ENCODE results near the gene CLDN10.

Gene CLDN10

GRCh38 chr13:95546919-95547318 is 5.6 kb upstream of the CLDN10 start:
- no peak overlapping the region for H2BK15ac ChIP-seq (ENCODE audit: low read depth, poor library complexity, severe bottlenecking)
- H2AK5ac ChIP-seq (ENCODE audit: low read length, severe bottlenecking) = no peak overlapping the region
- H3K18ac ChIP-seq (ENCODE audit: low read depth in 1 of 2, low read length in 2 of 2) = no peak overlapping the region
- no peaks in the 10 kb centered on the region for H3K79me1 ChIP-seq (replicated peaks; ENCODE audit: low read length, poor library complexity, severe bottlenecking)
- H3K4me1 ChIP-seq (ENCODE audit: control insufficient read depth, insufficient read depth, low read depth, low read length) = peaks cover under 1% of the 10 kb centered on the region
- no peaks in the 10 kb centered on the region for H3K9me3 ChIP-seq (ENCODE audit: control insufficient read depth, low read length)
- H4K8ac ChIP-seq (ENCODE audit: low read length) = no peak overlapping the region
- no peak overlapping the region for H3K9ac ChIP-seq (ENCODE audit: low read length)
- H4K91ac ChIP-seq (ENCODE audit: low read length) = no peak overlapping the region
- peaks cover 3 to 62% of the 10 kb centered on the region in 2 experiments for H3K27me3 ChIP-seq (ENCODE audit: control insufficient read depth in 1 of 2, insufficient read depth in 1 of 2, low read length in 2 of 2)
- no peak overlapping the region for H3K14ac ChIP-seq (ENCODE audit: low read length in 2 of 2)
- H3K4me3 ChIP-seq (ENCODE audit: insufficient read depth in 1 of 2, low read depth in 1 of 2, low read length in 2 of 2) = no peak overlapping the region
- no peak overlapping the region for H2BK12ac ChIP-seq (ENCODE audit: low read length in 2 of 2)
- no peak overlapping the region for H2AFZ ChIP-seq (ENCODE audit: low read depth, low read length)
- no peak overlapping the region for H3K4ac ChIP-seq (ENCODE audit: low read depth in 1 of 2, low read length in 2 of 2)
- WGBS = 33% methylated on average over 3 of the region's 3 CpGs
- no peak overlapping the region for H3K27ac ChIP-seq (ENCODE audit: low read length, poor library complexity, severe bottlenecking)
- no peak for DNase-seq
- no peak overlapping the region for H2BK120ac ChIP-seq (ENCODE audit: low read depth, low read length)
- H2BK5ac ChIP-seq (ENCODE audit: low read depth, low read length, poor library complexity, severe bottlenecking) = no peak overlapping the region
- no peak overlapping the region for H3K23ac ChIP-seq (ENCODE audit: low read length in 2 of 2)
- no peak overlapping the region for H3K4me2 ChIP-seq (ENCODE audit: low read length, poor library complexity, severe bottlenecking)
- H3K36me3 ChIP-seq (ENCODE audit: control insufficient read depth in 1 of 2, insufficient read depth in 2 of 2, low read depth in 1 of 2, low read length in 2 of 2) = no peaks in the 10 kb centered on the region

- H2BK15ac ChIP-seq (ENCODE audit: low read depth, poor library complexity, severe bottlenecking) = no peak overlapping the region
- no peaks in the 10 kb centered on the region for H3K79me1 ChIP-seq (replicated peaks; ENCODE audit: low read length, poor library complexity, severe bottlenecking)
- H3K14ac ChIP-seq (ENCODE audit: low read length in 2 of 2) = no peak overlapping the region
- H3K9ac ChIP-seq (ENCODE audit: low read length) = no peak overlapping the region
- DNase-seq = no peak
- no peak overlapping the region for H3K4me2 ChIP-seq (ENCODE audit: low read length, poor library complexity, severe bottlenecking)
- no CpG with 5 or more reads among the region's 6 CpGs for WGBS
- no peak overlapping the region for H2AK5ac ChIP-seq (ENCODE audit: low read length, severe bottlenecking)
- H2AFZ ChIP-seq (ENCODE audit: low read depth, low read length) = no peak overlapping the region
- no peak overlapping the region for H2BK12ac ChIP-seq (ENCODE audit: low read length in 2 of 2)
- no peaks in the 10 kb centered on the region for H3K36me3 ChIP-seq (ENCODE audit: control insufficient read depth in 1 of 2, insufficient read depth in 2 of 2, low read depth in 1 of 2, low read length in 2 of 2)
- H3K4ac ChIP-seq (ENCODE audit: low read depth in 1 of 2, low read length in 2 of 2) = no peak overlapping the region
- H3K9me3 ChIP-seq (ENCODE audit: control insufficient read depth, low read length) = no peaks in the 10 kb centered on the region
- peaks cover 8% of the 10 kb centered on the region for H3K4me1 ChIP-seq (ENCODE audit: control insufficient read depth, insufficient read depth, low read depth, low read length)
- H3K18ac ChIP-seq (ENCODE audit: low read depth in 1 of 2, low read length in 2 of 2) = no peak overlapping the region
- H3K23ac ChIP-seq (ENCODE audit: low read length in 2 of 2) = no peak overlapping the region
- H3K27me3 ChIP-seq (ENCODE audit: control insufficient read depth in 1 of 2, insufficient read depth in 1 of 2, low read length in 2 of 2) = peaks cover 7 to 67% of the 10 kb centered on the region in 2 experiments
- no peak overlapping the region for H4K91ac ChIP-seq (ENCODE audit: low read length)
- H4K8ac ChIP-seq (ENCODE audit: low read length) = no peak overlapping the region
- H3K27ac ChIP-seq (ENCODE audit: low read length, poor library complexity, severe bottlenecking) = no peak overlapping the region
- no peak overlapping the region for H2BK120ac ChIP-seq (ENCODE audit: low read depth, low read length)
- no peak overlapping the region for H3K4me3 ChIP-seq (ENCODE audit: insufficient read depth in 1 of 2, low read depth in 1 of 2, low read length in 2 of 2)
- H2BK5ac ChIP-seq (ENCODE audit: low read depth, low read length, poor library complexity, severe bottlenecking) = no peak overlapping the region
These were observed 4.9 kb upstream of the CLDN10 start for GRCh38 chr13:95547531-95548167.

GRCh38 chr13:95552208-95552538 is 347 bp upstream of the CLDN10 start:
- no peak overlapping the region for H2AFZ ChIP-seq (ENCODE audit: low read depth, low read length)
- no peak overlapping the region for H3K4ac ChIP-seq (ENCODE audit: low read depth in 1 of 2, low read length in 2 of 2)
- no peak overlapping the region for H3K14ac ChIP-seq (ENCODE audit: low read length in 2 of 2)
- H3K4me1 ChIP-seq (ENCODE audit: control insufficient read depth, insufficient read depth, low read depth, low read length) = peaks cover 16% of the 10 kb centered on the region
- H2BK15ac ChIP-seq (ENCODE audit: low read depth, poor library complexity, severe bottlenecking) = no peak overlapping the region
- no peak overlapping the region for H4K91ac ChIP-seq (ENCODE audit: low read length)
- H3K27ac ChIP-seq (ENCODE audit: low read length, poor library complexity, severe bottlenecking) = no peak overlapping the region
- H3K23ac ChIP-seq (ENCODE audit: low read length in 2 of 2) = peak overlapping the region in 1 of 2 experiments; percentile 56
- peaks cover 3% of the 10 kb centered on the region for H3K9me3 ChIP-seq (ENCODE audit: control insufficient read depth, low read length)
- no peak overlapping the region for H2AK5ac ChIP-seq (ENCODE audit: low read length, severe bottlenecking)
- H3K79me1 ChIP-seq (replicated peaks; ENCODE audit: low read length, poor library complexity, severe bottlenecking) = no peaks in the 10 kb centered on the region
- no peaks in the 10 kb centered on the region for H3K36me3 ChIP-seq (ENCODE audit: control insufficient read depth in 1 of 2, insufficient read depth in 2 of 2, low read depth in 1 of 2, low read length in 2 of 2)
- peaks cover 12 to 83% of the 10 kb centered on the region in 2 experiments for H3K27me3 ChIP-seq (ENCODE audit: control insufficient read depth in 1 of 2, insufficient read depth in 1 of 2, low read length in 2 of 2)
- H3K4me2 ChIP-seq (ENCODE audit: low read length, poor library complexity, severe bottlenecking) = peak overlapping the region; percentile 76
- no peak overlapping the region for H3K9ac ChIP-seq (ENCODE audit: low read length)
- H4K8ac ChIP-seq (ENCODE audit: low read length) = no peak overlapping the region
- WGBS = 20% methylated on average over 17 of the region's 17 CpGs
- H2BK5ac ChIP-seq (ENCODE audit: low read depth, low read length, poor library complexity, severe bottlenecking) = no peak overlapping the region
- no peak for DNase-seq
- no peak overlapping the region for H2BK120ac ChIP-seq (ENCODE audit: low read depth, low read length)
- peak overlapping the region in 1 of 2 experiments; percentile 43 for H3K4me3 ChIP-seq (ENCODE audit: insufficient read depth in 1 of 2, low read depth in 1 of 2, low read length in 2 of 2)
- H2BK12ac ChIP-seq (ENCODE audit: low read length in 2 of 2) = no peak overlapping the region
- H3K18ac ChIP-seq (ENCODE audit: low read depth in 1 of 2, low read length in 2 of 2) = no peak overlapping the region

GRCh38 chr13:95553581-95554385 is 1.3 kb downstream of the CLDN10 start:
- H3K27ac ChIP-seq (ENCODE audit: low read length, poor library complexity, severe bottlenecking) = no peak overlapping the region

More at GRCh38 chr13:95553581-95554385, 1.3 kb downstream of the CLDN10 start:
- peak; percentile 20 for DNase-seq
- Histone ChIP-seq H3K4me3 (ENCODE audit: insufficient read depth in 1 of 2, low read depth in 1 of 2, low read length in 2 of 2) (no peak overlapping the region), H2BK5ac (ENCODE audit: low read depth, low read length, poor library complexity, severe bottlenecking) (no peak overlapping the region), H2AFZ (ENCODE audit: low read depth, low read length) (no peak overlapping the region), H3K18ac (ENCODE audit: low read depth in 1 of 2, low read length in 2 of 2) (no peak overlapping the region), H3K79me1 (replicated peaks; ENCODE audit: low read length, poor library complexity, severe bottlenecking) (no peaks in the 10 kb centered on the region), H3K36me3 (ENCODE audit: control insufficient read depth in 1 of 2, insufficient read depth in 2 of 2, low read depth in 1 of 2, low read length in 2 of 2) (no peaks in the 10 kb centered on the region), H3K9ac (ENCODE audit: low read length) (no peak overlapping the region), H2BK15ac (ENCODE audit: low read depth, poor library complexity, severe bottlenecking) (no peak overlapping the region), H4K91ac (ENCODE audit: low read length) (no peak overlapping the region), H3K23ac (ENCODE audit: low read length in 2 of 2) (no peak overlapping the region), H3K4me2 (ENCODE audit: low read length, poor library complexity, severe bottlenecking) (peak overlapping the region; percentile 76), H2BK120ac (ENCODE audit: low read depth, low read length) (no peak overlapping the region), H2BK12ac (ENCODE audit: low read length in 2 of 2) (no peak overlapping the region), H3K14ac (ENCODE audit: low read length in 2 of 2) (no peak overlapping the region), H4K8ac (ENCODE audit: low read length) (no peak overlapping the region), H3K4me1 (ENCODE audit: control insufficient read depth, insufficient read depth, low read depth, low read length) (peaks cover 16% of the 10 kb centered on the region), H3K27me3 (ENCODE audit: control insufficient read depth in 1 of 2, insufficient read depth in 1 of 2, low read length in 2 of 2) (peaks cover 12 to 83% of the 10 kb centered on the region in 2 experiments), H2AK5ac (ENCODE audit: low read length, severe bottlenecking) (no peak overlapping the region), H3K4ac (ENCODE audit: low read depth in 1 of 2, low read length in 2 of 2) (no peak overlapping the region), H3K9me3 (ENCODE audit: control insufficient read depth, low read length) (peaks cover 3% of the 10 kb centered on the region)
- 47% methylated on average over 29 of the region's 29 CpGs for WGBS
